Measurements from ENCODE around the gene LPP.

Gene LPP

DNA sequence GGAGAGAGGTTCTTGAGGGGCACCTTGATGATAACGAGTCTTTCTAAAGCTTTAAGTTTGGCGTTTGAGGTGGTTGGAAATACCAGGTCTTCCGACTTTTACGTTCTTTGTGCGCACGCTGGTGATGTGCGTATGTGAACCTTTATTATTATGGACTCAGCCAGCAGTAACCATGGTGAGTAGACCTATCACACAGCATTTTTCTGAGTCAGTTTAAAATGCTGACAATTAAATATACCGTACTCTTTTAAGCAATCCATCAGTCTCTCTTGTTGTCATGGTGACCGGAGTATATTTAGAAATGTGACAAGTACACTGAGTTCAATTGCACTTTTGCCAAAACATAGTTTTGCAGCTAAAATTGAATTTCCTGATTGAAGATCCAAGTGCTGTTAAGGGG is 172.2 kb downstream of the LPP start:
- Histone ChIP-seq H3K79me2 (ENCODE audit: control insufficient read depth, insufficient read depth, low read length) (no peaks in the 10 kb centered on the region), H2BK5ac (ENCODE audit: low read length) (no peak overlapping the region), H3K9ac (ENCODE audit: low read length) (no peak overlapping the region), H3K18ac (ENCODE audit: low read length) (no peak overlapping the region), H3K4ac (ENCODE audit: low read depth, low read length) (no peak overlapping the region), H2BK15ac (replicated peaks; ENCODE audit: low read depth) (no peak overlapping the region), H3K56ac (ENCODE audit: low read length) (no peak overlapping the region), H4K5ac (ENCODE audit: low read length) (no peak overlapping the region), H3K4me2 (ENCODE audit: low read length) (no peak overlapping the region), H3K4me1 (ENCODE audit: control insufficient read depth, low read depth, low read length) (no peaks in the 10 kb centered on the region), H3K36me3 (ENCODE audit: control insufficient read depth, insufficient read depth, low read length) (no peaks in the 10 kb centered on the region), H3K23ac (ENCODE audit: low read length) (no peak overlapping the region), H3K27ac (ENCODE audit: low read depth, low read length) (no peak overlapping the region), H4K8ac (ENCODE audit: low read depth, low read length) (no peak overlapping the region), H3K4me3 (ENCODE audit: low read length) (no peak overlapping the region), H2AK5ac (ENCODE audit: low read length) (no peak overlapping the region), H2BK120ac (ENCODE audit: low read depth, low read length) (no peak overlapping the region), H3K79me1 (ENCODE audit: low read length) (peaks cover 2% of the 10 kb centered on the region), H3K27me3 (ENCODE audit: insufficient read depth, low read length, poor library complexity) (no peaks in the 10 kb centered on the region)
- WGBS (ENCODE audit: extremely low coverage, insufficient coverage, low lambda C conversion rate), result no CpG with 5 or more reads among the region's 9 CpGs
- no peak for DNase-seq

DNA sequence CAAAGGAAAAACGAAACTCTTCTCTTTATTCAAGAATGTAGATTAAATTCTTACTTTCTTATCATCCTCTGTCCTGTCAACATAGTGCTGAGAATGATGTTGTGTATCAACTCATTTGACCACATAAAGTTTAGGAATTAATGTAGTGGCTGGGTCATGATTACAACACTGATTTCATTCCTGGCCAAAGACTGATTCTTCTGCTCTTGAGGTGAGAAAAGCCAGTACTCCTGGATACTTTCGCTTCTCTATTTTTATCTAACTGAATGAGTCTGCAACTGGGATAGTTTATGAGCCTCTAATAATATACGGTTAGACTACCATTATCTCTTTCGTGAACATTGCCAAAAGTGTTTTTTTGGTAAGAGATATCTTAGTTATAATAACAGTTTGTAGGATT is 173.0 kb downstream of the LPP start:
- no peak overlapping the region for H3K4me3 ChIP-seq (ENCODE audit: low read length)
- H3K27me3 ChIP-seq (ENCODE audit: insufficient read depth, low read length, poor library complexity), result no peaks in the 10 kb centered on the region
- H3K79me2 ChIP-seq (ENCODE audit: control insufficient read depth, insufficient read depth, low read length), result no peaks in the 10 kb centered on the region
- H2BK15ac ChIP-seq (replicated peaks; ENCODE audit: low read depth), result no peak overlapping the region
- no peak overlapping the region for H3K9ac ChIP-seq (ENCODE audit: low read length)
- no peaks in the 10 kb centered on the region for H3K36me3 ChIP-seq (ENCODE audit: control insufficient read depth, insufficient read depth, low read length)
- H4K5ac ChIP-seq (ENCODE audit: low read length), result no peak overlapping the region
- H4K8ac ChIP-seq (ENCODE audit: low read depth, low read length), result no peak overlapping the region
- no peaks in the 10 kb centered on the region for H3K4me1 ChIP-seq (ENCODE audit: control insufficient read depth, low read depth, low read length)
- no peak overlapping the region for H3K4ac ChIP-seq (ENCODE audit: low read depth, low read length)
- no peak overlapping the region for H2BK5ac ChIP-seq (ENCODE audit: low read length)
- no CpG with 5 or more reads among the region's 4 CpGs for WGBS (ENCODE audit: extremely low coverage, insufficient coverage, low lambda C conversion rate)
- DNase-seq, result no peak
- no peak overlapping the region for H3K18ac ChIP-seq (ENCODE audit: low read length)
- peaks cover 2% of the 10 kb centered on the region for H3K79me1 ChIP-seq (ENCODE audit: low read length)
- no peak overlapping the region for H3K56ac ChIP-seq (ENCODE audit: low read length)
- H2AK5ac ChIP-seq (ENCODE audit: low read length), result no peak overlapping the region
- H2BK120ac ChIP-seq (ENCODE audit: low read depth, low read length), result no peak overlapping the region
- H3K23ac ChIP-seq (ENCODE audit: low read length), result no peak overlapping the region
- no peak overlapping the region for H3K27ac ChIP-seq (ENCODE audit: low read depth, low read length)
- H3K4me2 ChIP-seq (ENCODE audit: low read length), result no peak overlapping the region

DNA sequence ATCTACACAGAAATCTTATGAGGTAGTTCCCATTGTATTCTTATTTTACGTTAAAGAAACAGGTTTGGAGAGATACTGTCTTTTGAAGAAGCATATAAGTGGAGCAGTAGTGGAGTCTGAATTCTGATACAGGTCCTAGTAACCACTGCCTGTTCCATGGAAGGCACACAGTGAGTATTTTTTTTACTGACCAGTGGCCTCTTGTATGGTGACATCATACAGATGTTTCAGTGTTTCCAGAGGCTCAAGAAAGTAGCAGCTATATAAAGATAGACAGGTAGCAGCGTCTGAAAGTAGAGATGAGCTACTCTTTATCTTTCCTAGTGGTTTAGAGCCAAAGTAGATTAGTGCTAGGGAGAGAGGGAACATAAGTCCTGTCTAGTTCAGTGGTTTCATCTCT is 173.5 kb downstream of the LPP start:
- H2AK5ac ChIP-seq (ENCODE audit: low read length), result no peak overlapping the region
- peaks cover 2% of the 10 kb centered on the region for H3K79me1 ChIP-seq (ENCODE audit: low read length)
- no peaks in the 10 kb centered on the region for H3K36me3 ChIP-seq (ENCODE audit: control insufficient read depth, insufficient read depth, low read length)
- WGBS (ENCODE audit: extremely low coverage, insufficient coverage, low lambda C conversion rate), result no CpG with 5 or more reads among the region's 2 CpGs
- H2BK5ac ChIP-seq (ENCODE audit: low read length), result no peak overlapping the region
- no peak overlapping the region for H3K27ac ChIP-seq (ENCODE audit: low read depth, low read length)
- no peaks in the 10 kb centered on the region for H3K79me2 ChIP-seq (ENCODE audit: control insufficient read depth, insufficient read depth, low read length)
- H2BK120ac ChIP-seq (ENCODE audit: low read depth, low read length), result no peak overlapping the region
- no peak overlapping the region for H3K4me3 ChIP-seq (ENCODE audit: low read length)
- DNase-seq, result no peak
- no peak overlapping the region for H3K18ac ChIP-seq (ENCODE audit: low read length)
- H3K9ac ChIP-seq (ENCODE audit: low read length), result no peak overlapping the region
- H3K27me3 ChIP-seq (ENCODE audit: insufficient read depth, low read length, poor library complexity), result no peaks in the 10 kb centered on the region
- no peak overlapping the region for H3K56ac ChIP-seq (ENCODE audit: low read length)
- no peak overlapping the region for H3K4ac ChIP-seq (ENCODE audit: low read depth, low read length)
- no peak overlapping the region for H3K23ac ChIP-seq (ENCODE audit: low read length)
- no peak overlapping the region for H4K5ac ChIP-seq (ENCODE audit: low read length)
- H3K4me2 ChIP-seq (ENCODE audit: low read length), result no peak overlapping the region
- no peaks in the 10 kb centered on the region for H3K4me1 ChIP-seq (ENCODE audit: control insufficient read depth, low read depth, low read length)
- H4K8ac ChIP-seq (ENCODE audit: low read depth, low read length), result no peak overlapping the region
- no peak overlapping the region for H2BK15ac ChIP-seq (replicated peaks; ENCODE audit: low read depth)

DNA sequence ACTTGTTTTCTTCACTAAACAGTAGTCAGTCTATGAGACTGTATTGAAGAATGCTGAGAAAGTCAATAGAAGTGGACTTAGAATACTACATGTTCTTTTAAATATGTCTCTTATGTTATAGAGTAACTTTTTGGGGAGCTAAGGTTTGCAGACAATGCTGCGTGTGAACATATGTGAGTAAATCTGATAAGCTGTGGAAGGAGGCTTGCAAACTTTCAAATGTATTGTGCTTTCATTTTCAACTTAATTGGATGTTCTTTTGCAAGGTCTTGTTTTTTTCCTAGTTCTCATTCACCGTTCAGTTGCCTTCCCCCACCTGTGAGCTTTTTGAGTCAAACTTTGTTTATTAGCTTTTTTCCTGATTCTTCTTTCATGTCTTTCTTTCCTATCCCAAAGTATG is 176.2 kb downstream of the LPP start:
- Histone ChIP-seq H3K27me3 (ENCODE audit: insufficient read depth, low read length, poor library complexity) (no peaks in the 10 kb centered on the region), H2BK5ac (ENCODE audit: low read length) (no peak overlapping the region), H3K79me2 (ENCODE audit: control insufficient read depth, insufficient read depth, low read length) (no peaks in the 10 kb centered on the region), H3K79me1 (ENCODE audit: low read length) (no peaks in the 10 kb centered on the region), H3K9ac (ENCODE audit: low read length) (no peak overlapping the region), H2BK120ac (ENCODE audit: low read depth, low read length) (no peak overlapping the region), H2BK15ac (replicated peaks; ENCODE audit: low read depth) (no peak overlapping the region), H3K23ac (ENCODE audit: low read length) (no peak overlapping the region), H3K27ac (ENCODE audit: low read depth, low read length) (no peak overlapping the region), H2AK5ac (ENCODE audit: low read length) (no peak overlapping the region), H3K36me3 (ENCODE audit: control insufficient read depth, insufficient read depth, low read length) (no peaks in the 10 kb centered on the region), H3K18ac (ENCODE audit: low read length) (no peak overlapping the region), H3K56ac (ENCODE audit: low read length) (no peak overlapping the region), H4K8ac (ENCODE audit: low read depth, low read length) (no peak overlapping the region), H3K4ac (ENCODE audit: low read depth, low read length) (no peak overlapping the region), H3K4me3 (ENCODE audit: low read length) (no peak overlapping the region), H4K5ac (ENCODE audit: low read length) (no peak overlapping the region), H3K4me2 (ENCODE audit: low read length) (no peak overlapping the region), H3K4me1 (ENCODE audit: control insufficient read depth, low read depth, low read length) (no peaks in the 10 kb centered on the region)
- DNase-seq, result no peak
- WGBS (ENCODE audit: extremely low coverage, insufficient coverage, low lambda C conversion rate), result no CpG with 5 or more reads among the region's 2 CpGs

DNA sequence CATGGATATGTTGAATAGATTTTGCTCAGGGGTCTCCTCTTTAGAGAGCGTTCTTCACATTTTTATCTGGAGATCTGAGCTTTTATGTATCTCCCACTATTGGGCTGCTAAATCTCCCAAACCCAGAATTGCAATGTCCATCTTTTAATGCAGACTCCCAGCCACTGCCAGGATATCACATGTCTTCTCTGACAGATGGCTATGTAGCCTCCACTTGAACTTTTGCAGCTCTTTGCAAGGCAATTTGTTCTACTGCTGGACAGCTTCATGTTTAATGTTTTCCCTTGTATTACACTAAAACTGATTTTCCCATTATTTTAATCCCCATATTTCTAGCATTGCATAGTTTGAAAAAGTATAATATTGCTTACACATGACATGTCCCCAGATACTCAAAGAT is 177.2 kb downstream of the LPP start:
- Histone ChIP-seq H3K27me3 (ENCODE audit: insufficient read depth, low read length, poor library complexity) (no peaks in the 10 kb centered on the region), H2BK15ac (replicated peaks; ENCODE audit: low read depth) (no peak overlapping the region)
- no peak for DNase-seq

DNA sequence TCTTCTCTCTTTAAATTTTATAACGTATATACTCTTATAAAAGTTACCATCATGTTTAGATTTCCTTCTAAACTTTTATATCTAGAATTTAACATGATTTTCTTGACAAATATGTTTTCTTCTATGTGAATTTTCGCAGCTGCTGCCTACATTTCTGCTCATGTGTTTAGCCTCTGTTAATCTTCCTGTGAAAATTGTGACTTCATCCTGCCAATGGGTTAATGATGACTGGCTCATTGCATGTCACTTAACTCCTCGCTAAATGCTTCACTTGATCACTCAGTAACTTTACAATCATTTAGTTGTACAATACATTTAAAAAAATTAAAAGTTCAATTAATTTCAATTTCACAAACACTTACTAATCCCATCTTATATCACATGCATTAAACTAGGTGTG is 178.1 kb downstream of the LPP start:
- Histone ChIP-seq H2BK120ac (ENCODE audit: low read depth, low read length) (no peak overlapping the region), H4K8ac (ENCODE audit: low read depth, low read length) (no peak overlapping the region), H4K5ac (ENCODE audit: low read length) (no peak overlapping the region), H3K4ac (ENCODE audit: low read depth, low read length) (no peak overlapping the region), H3K79me2 (ENCODE audit: control insufficient read depth, insufficient read depth, low read length) (peaks cover 6% of the 10 kb centered on the region), H3K56ac (ENCODE audit: low read length) (no peak overlapping the region), H3K18ac (ENCODE audit: low read length) (no peak overlapping the region), H3K23ac (ENCODE audit: low read length) (no peak overlapping the region), H3K4me3 (ENCODE audit: low read length) (no peak overlapping the region), H3K79me1 (ENCODE audit: low read length) (peaks cover 10% of the 10 kb centered on the region), H2BK5ac (ENCODE audit: low read length) (no peak overlapping the region), H2AK5ac (ENCODE audit: low read length) (no peak overlapping the region), H3K4me2 (ENCODE audit: low read length) (no peak overlapping the region), H3K9ac (ENCODE audit: low read length) (no peak overlapping the region), H3K4me1 (ENCODE audit: control insufficient read depth, low read depth, low read length) (no peaks in the 10 kb centered on the region), H3K27me3 (ENCODE audit: insufficient read depth, low read length, poor library complexity) (no peaks in the 10 kb centered on the region), H2BK15ac (replicated peaks; ENCODE audit: low read depth) (no peak overlapping the region), H3K27ac (ENCODE audit: low read depth, low read length) (no peak overlapping the region), H3K36me3 (ENCODE audit: control insufficient read depth, insufficient read depth, low read length) (no peaks in the 10 kb centered on the region)
- WGBS (ENCODE audit: extremely low coverage, insufficient coverage, low lambda C conversion rate), result 100% methylated on average over 1 of the region's 3 CpGs
- no peak for DNase-seq

More for the DNA sequence above, 177.2 kb downstream of the LPP start:
- Histone ChIP-seq H3K4me2 (ENCODE audit: low read length) (no peak overlapping the region), H3K79me2 (ENCODE audit: control insufficient read depth, insufficient read depth, low read length) (no peaks in the 10 kb centered on the region), H3K27ac (ENCODE audit: low read depth, low read length) (no peak overlapping the region), H3K4me1 (ENCODE audit: control insufficient read depth, low read depth, low read length) (no peaks in the 10 kb centered on the region), H3K36me3 (ENCODE audit: control insufficient read depth, insufficient read depth, low read length) (no peaks in the 10 kb centered on the region), H3K4me3 (ENCODE audit: low read length) (no peak overlapping the region), H2BK120ac (ENCODE audit: low read depth, low read length) (no peak overlapping the region), H4K8ac (ENCODE audit: low read depth, low read length) (no peak overlapping the region), H3K18ac (ENCODE audit: low read length) (no peak overlapping the region), H3K9ac (ENCODE audit: low read length) (no peak overlapping the region), H2BK5ac (ENCODE audit: low read length) (no peak overlapping the region), H3K4ac (ENCODE audit: low read depth, low read length) (no peak overlapping the region), H2AK5ac (ENCODE audit: low read length) (no peak overlapping the region), H3K23ac (ENCODE audit: low read length) (no peak overlapping the region), H4K5ac (ENCODE audit: low read length) (no peak overlapping the region), H3K56ac (ENCODE audit: low read length) (no peak overlapping the region), H3K79me1 (ENCODE audit: low read length) (peaks cover 2% of the 10 kb centered on the region)
- WGBS (ENCODE audit: extremely low coverage, insufficient coverage, low lambda C conversion rate), result no CpG with 5 or more reads among the region's 1 CpG
